ENCODE results near the gene TTLL11.
"Not testable (repeated sequence)": the region's sequence is repeated elsewhere in the genome, so short reads cannot be mapped to it uniquely, and the experiment has no call there.

TTLL11 gene

GRCh38 chr9:122080986-122081385 lies 12.1 kb downstream of the TTLL11 start:
- DNase-seq: no peak

GRCh38 chr9:122078557-122078956 lies 14.6 kb downstream of the TTLL11 start:
- DNase-seq: no peak

GRCh38 chr9:122076773-122077172 lies 16.3 kb downstream of the TTLL11 start:
- DNase-seq: no peak

GRCh38 chr9:122076117-122076516 lies 17.0 kb downstream of the TTLL11 start:
- DNase-seq: no peak

GRCh38 chr9:122075135-122076030 lies 17.7 kb downstream of the TTLL11 start:
- no peak for DNase-seq

- no peak for DNase-seq
These were observed 21.4 kb downstream of the TTLL11 start for GRCh38 chr9:122071715-122072114.

GRCh38 chr9:122070728-122071515 lies 22.2 kb downstream of the TTLL11 start:
- DNase-seq: no peak

- DNase-seq: not testable (repeated sequence)
These were observed 26.4 kb downstream of the TTLL11 start for GRCh38 chr9:122066680-122067079.

GRCh38 chr9:122065923-122066629 lies 27.0 kb downstream of the TTLL11 start:
- no peak for DNase-seq

GRCh38 chr9:122060481-122060880 lies 32.6 kb downstream of the TTLL11 start:
- DNase-seq: no peak

- no peak for DNase-seq
These were observed 33.2 kb downstream of the TTLL11 start for GRCh38 chr9:122059955-122060324.

- DNase-seq: no peak
These were observed 33.7 kb downstream of the TTLL11 start for GRCh38 chr9:122059214-122059954.

- DNase-seq: no peak
These were observed 34.4 kb downstream of the TTLL11 start for GRCh38 chr9:122058709-122059108.

- no peak for DNase-seq
These were observed 35.1 kb downstream of the TTLL11 start for GRCh38 chr9:122058051-122058450.

- no peak for DNase-seq
These were observed 35.9 kb downstream of the TTLL11 start for GRCh38 chr9:122057211-122057610.

GRCh38 chr9:122056484-122056883 lies 36.6 kb downstream of the TTLL11 start:
- DNase-seq: no peak

- DNase-seq: no peak
These were observed 37.4 kb downstream of the TTLL11 start for GRCh38 chr9:122055701-122056100.

- no peak for DNase-seq
These were observed 39.3 kb downstream of the TTLL11 start for GRCh38 chr9:122053567-122054350.

GRCh38 chr9:122053064-122053463 lies 40.0 kb downstream of the TTLL11 start:
- no peak for DNase-seq

- no peak for DNase-seq
These were observed 41.5 kb downstream of the TTLL11 start for GRCh38 chr9:122051351-122052321.
